NCI-H2227 (cell line): ENCODE results near the gene FBXO28.
"Not testable (repeated sequence)": the region's sequence is repeated elsewhere in the genome, so short reads cannot be mapped to it uniquely, and the experiment has no call there.

Experiments used
- DNase-seq: peaks from one replicate; lab custom pipeline; 2025; ENCODE audit not compliant: unreplicated experiment; lab: John Stamatoyannopoulos, UW

Gene FBXO28, protein sequence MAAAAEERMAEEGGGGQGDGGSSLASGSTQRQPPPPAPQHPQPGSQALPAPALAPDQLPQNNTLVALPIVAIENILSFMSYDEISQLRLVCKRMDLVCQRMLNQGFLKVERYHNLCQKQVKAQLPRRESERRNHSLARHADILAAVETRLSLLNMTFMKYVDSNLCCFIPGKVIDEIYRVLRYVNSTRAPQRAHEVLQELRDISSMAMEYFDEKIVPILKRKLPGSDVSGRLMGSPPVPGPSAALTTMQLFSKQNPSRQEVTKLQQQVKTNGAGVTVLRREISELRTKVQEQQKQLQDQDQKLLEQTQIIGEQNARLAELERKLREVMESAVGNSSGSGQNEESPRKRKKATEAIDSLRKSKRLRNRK

DNA sequence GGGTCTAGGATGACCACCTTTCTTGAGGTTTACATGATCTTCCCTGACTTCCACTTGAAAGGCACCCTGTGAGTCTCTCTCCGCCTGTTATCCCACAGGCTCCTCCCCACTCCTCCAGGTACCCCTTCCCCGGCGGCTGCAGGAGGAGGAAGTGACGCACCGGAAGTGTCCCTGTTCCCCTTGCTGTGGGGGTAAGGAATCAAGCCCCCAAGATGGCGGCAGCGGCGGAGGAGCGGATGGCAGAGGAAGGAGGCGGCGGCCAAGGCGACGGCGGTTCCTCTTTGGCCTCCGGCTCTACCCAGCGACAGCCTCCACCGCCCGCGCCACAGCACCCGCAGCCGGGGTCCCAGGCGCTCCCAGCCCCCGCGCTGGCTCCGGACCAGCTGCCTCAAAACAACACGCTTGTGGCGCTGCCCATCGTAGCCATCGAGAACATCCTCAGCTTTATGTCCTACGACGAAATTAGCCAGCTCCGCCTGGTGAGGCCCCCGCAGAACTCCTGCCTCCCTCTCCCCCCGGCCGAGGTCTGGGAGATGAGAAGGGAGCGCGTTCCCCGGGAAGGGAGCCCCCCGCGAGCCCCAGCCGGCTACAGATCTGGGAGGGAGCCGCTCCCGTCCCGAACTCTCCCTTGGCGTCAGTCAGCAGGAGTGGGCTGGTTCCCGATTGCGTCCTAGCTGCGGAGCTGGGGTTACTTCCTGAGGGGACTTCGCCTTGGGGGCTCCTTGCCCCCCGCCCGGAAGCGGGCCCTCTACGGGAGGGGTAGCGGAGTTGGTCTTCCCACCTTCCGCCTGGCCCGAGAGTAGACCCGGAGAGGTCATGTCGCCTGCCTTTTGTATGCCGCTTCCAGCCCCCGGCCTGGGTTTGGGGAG lies at the start of gene FBXO28:
TSS of gene FBXO28 (plus strand) at position 194 of the 869 bp plus-strand sequence. CDS start at position 213, 19 bp downstream.
- peak; percentile 96 for DNase-seq

DNA sequence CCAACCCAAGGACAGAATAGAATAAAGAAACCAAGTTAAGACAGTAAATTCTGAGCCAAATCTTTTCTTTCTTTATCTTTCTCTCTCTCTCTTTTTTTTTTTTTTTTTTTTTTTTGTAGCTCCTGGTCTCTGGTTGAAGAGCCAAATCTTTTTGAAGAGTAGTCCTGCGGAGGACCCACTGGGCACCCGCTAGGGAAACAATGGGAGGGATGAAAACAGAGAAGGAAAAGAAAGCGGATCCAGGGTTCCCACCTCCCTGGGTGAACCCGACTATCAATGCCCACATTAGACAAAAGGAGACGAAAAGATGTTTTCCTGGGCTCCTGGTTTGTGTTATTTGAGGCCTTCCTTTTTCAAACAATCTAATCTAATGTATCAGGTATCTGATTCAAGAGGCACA lies 49.8 kb upstream of the FBXO28 start:
- no peak for DNase-seq

DNA sequence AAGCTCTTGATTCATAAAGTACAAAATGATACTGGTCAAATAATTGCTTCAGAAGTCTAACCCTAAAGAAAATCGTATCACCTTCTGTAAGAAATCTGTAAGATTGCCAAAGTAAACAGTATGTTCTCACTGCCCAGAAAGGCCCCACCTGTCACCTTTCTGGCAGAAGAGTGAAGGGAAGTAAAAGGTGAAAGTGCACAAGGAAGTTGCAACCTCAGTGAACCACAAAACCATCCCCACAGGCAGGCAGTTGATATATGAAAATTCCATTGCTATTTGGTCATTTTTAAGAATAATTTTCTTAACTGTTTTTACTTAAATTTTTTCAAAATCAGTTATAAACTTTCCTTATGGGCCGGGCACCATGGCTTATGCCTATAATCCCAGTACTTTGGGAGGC lies 48.5 kb upstream of the FBXO28 start:
- DNase-seq = no peak

DNA sequence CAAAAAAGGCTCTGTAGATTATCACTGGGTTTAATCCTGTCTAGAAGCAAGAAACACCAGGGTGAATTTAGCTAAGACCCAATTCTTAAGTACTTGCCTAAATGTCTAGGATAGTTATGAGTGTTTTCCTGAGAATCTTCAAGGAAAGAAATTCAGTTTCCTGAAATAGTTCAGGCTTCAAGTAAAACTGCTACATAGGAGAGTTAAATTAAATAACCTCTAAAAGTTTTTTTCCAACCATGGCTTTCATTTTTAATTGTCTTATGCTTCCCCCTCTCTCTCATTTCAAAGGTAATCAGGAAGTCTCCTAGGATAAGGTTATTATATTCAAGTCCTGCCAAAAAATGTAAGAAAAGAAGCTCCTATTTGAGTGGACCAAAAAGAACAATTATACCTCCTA lies 46.7 kb upstream of the FBXO28 start:
- no peak for DNase-seq

DNA sequence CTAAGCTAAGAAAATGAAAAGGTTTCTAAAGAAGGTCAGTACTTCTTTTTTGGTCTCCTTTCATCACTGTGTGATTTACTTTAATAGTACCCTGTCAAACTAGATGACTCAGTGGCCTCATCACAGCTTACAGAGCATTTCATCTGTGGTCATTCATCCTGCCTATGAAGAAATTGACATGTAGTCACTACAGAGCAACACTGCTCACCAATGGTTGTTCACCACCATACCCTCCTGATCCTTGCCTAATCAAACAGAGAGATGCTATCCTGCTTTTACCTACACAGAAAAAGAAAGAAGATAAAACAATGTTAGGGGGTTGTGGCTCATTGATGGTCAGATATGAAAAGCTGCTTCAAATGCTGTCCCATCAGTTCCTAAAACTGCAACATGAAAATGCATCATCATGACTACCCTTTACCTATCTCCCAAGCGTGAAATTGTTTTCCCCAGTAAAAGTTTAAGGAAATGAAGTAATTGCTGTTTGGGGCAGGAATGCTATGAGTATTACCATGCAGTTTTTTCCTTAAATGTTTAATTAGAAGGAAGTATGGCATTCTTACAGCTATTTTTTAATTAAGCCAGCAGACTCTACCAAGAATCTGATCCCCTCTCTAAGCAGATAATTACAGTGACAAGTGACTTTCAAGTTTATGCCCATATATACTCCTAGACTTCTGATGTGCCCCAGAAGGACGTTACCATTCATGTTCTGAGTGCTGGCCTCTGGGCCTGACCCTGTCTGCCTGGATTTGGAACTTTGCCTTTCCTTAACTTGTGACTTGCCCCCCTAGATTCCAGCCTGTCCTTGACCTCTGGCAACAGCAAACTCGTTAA lies 46.1 kb upstream of the FBXO28 start:
- peak; percentile 60 for DNase-seq

DNA sequence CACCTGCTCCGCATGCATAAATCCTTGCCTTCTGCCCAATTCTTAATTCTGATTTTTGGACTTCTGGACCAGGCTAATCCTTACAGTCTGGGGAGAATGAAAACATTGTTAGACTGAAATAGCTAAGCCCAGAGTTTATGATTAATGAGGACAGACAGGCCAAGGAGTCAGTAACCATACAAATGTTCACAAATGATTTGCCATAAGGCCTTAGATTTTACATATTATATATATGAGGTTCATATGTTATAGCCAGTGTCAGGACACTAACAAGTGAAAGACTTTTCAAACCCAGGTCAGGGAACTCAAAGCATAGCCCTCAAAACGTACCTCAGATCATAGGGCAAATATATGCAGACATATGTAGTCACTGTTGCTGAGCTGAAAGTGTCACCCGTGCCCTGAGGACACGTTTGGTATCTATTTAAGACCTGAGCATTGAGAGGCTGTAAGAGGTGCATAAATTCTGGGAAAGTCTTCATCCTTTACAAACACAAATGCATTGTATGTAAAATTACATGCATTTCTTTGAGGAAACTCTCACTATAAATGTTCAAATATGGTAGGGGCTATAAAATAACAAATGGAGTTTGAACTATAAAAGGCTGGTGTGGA lies 45.3 kb upstream of the FBXO28 start:
- DNase-seq = no peak

DNA sequence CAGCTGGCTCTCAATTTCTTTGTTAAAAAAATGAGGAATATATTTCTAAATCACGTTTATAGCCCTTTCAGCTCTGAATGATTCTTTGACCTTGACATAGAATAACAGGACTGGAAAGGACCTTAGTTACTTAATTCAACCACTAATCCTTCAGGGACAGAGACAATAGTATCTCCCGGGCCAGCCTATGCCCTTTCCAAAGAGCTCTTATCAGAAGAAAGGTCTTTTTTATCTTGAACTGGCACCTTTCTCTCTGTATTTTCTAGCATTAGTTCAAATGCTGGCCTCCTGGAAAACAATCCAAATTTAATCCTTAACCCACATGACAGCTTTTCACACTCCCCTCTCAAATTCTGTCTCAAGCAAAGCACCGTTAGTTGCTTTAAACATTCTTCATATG lies 44.8 kb upstream of the FBXO28 start:
- no peak for DNase-seq

DNA sequence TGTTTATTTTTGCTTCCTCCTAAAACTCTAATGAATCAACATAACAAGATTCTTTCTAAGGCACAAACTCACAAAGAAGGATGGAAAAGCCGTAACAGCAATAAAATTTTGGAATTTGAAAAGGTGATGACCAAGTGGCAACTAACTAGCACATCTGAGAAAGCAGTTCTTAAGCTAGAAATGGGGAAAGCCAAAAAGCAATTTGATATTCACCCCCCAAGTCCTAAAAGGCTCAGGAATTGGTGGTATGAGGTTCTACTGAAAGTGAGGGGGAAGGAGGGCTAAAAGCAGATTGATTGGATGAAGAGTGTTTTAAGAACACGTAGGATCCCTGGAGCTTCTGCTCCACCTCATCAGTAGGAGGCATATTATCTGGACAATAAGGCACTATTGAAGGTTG lies 43.4 kb upstream of the FBXO28 start:
- no peak for DNase-seq

DNA sequence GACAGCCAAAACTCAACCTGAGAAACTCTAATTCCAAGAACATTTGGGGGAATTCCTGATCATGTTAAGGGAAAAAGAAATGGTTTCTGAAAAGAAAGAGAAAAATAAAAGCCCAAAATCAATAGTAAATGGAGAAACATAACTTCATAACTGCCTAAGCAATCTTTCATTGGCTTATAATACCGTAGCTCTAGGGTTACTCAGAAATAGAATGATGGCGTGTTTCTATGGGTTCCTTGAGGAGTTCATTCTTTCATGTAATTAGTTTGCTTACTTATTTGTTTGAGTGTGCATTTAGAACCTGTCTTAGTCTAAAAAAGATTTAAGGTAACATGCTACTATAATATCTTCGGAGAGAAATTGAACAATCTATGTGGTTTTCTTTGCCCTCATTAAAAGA lies 37.5 kb upstream of the FBXO28 start:
- DNase-seq = no peak

DNA sequence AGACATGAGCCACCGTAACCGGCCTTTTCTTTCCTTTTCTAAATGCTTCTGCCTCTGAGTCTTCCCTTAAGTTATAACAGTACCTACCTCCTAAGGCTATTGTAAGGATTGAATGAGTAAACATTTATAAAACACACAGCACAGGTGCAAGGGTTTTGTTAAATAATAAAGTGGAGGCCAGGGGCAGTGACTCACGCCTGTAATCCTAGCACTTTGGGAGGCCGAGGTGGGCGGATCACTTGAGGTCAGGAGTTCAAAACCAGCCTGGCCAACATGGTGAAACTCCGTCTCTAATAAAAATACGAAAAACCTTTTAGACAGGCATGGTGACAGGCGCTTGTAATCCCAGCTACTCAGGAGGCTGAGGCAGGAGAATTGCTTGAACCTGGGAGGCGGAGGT lies 34.3 kb upstream of the FBXO28 start:
- DNase-seq = not testable (repeated sequence)

DNA sequence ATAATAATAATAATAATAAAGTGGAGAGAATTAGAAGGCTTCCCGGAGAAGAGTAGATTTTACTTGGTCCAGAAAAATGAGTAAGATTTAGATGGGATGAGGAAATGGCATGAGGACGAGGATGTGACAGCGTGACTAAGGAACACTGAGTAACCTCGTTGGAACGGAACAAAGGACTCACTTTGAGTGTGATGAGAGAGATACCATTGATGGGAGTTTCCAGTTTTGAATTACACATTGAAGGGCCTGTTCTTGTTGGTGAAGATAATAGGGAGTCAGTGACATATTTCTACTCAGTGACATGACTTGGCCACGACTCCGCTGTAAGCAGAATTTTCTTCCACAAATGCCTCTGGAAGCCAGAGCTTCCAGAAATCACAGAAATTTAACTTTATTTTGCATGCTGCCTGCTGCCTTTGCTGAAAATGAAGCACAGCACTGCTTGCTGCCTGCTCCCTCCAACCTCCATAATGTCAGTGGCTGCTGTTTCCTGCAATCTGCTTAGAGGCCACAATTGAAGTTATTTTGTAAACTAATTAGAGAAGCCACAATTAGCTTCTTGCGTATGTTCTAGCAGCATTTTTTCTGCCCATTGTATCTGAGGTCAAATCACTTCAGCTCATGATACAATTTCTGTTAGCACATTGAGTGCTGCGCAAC lies 33.7 kb upstream of the FBXO28 start:
- DNase-seq = no peak

DNA sequence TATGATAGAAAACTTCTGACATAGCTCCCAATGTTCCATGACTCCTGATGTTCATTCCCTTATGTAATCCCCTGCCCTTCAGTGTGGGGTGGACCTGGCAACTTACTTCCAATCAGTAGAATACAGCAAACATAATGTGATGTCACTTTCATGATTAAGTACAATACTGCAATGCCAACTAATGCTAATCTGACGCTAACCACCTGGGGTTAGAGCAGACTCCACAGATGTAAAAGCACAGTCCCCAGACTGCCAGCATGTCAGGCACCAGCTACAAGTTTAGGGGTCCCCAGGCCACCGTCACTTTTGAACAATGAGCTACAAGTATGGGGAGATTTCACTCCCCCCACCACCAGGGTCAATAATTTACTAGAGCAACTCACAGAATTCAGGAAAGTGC lies 32.3 kb upstream of the FBXO28 start:
- no peak for DNase-seq

DNA sequence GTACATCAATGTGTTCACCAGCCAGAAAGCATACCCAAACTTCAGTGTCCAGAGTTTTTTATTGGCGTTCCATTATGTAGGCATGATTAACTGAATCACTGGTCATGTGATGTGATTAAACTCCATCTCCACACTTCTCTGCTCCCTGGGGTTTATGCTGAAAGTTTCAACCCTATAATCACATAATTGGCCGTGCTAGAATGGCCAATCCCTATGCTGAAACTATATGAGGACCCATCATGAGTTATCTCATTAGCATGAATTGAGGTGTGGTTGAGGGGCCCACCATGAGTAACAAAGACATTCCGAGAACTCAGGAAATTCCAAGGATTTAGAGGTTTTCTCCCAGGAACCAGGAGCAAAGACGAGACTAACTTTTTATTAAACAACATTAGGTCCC lies 31.8 kb upstream of the FBXO28 start:
- no peak for DNase-seq

DNA sequence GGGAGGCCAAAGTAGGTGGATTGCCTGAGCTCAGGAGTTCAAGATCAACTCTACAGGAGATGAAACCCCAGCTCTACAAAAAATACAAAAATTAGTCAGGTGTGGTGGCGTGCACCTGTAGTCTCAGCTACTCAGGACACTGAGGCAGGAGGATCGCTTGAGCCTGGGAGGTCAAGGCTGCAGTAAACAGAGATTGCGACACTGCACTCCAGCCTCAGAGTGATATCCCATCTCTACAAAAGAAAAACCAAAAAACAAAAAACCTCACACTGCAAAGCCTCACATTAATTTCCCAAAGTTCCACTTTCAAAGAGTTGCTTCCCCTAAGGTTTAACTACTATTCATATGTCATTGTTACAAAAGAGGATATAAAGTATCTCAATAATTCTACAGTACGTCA lies 29.0 kb upstream of the FBXO28 start:
- DNase-seq = no peak

DNA sequence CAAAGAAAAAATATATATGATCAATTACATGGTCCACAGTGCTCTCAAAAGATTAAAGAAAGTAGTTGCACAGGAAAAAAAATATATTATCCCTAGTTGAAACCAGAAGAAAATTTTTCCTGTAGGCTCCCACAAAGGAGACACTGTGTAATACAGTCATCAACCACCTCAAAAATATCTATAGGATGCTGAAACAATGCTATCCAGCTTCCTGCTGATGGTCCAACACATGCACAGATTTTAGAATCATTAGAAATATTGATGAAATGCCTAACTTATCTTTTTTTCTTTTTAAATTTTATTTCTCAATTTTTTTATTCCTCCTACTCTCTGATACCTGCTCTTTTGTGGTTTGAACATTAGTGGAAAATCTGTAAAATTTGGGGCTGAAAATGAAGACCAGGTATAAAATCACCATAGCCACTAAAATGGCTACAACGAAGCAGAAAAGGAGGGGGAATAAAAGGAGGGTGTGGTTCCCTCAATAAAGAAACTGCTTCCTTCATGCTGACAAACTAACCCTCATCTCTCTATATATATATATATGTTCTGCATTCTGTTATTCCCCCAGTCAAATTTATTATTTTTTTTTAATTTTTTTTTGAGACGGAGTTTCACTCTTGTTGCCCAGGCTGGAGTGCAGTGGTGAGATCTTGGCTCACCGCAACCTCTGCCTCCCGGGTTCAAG lies 28.3 kb upstream of the FBXO28 start:
- DNase-seq = no peak

DNA sequence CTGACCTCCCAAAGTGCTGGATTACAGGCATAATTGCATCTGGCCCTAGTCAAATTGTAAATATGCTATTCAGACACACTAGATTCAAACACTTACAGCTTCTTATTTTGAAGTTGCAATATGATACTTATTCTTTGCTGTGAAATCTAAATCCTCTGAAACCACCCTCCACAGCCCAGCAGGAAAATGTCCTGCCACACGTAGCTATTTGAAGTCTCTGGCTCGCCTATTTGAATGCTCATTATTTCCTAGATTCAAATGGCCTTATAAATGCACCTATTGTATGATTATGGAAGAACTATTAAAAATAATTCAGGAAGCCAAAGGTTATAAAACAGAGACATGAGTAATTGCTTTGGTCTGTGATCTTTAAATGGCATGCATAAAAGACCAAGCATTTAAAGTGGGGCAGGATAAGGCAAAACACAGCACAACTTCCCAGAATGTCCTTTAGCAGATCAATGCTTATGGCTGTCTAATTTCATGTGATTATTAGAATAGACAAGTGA lies 26.6 kb upstream of the FBXO28 start:
- peak; percentile 20 for DNase-seq

DNA sequence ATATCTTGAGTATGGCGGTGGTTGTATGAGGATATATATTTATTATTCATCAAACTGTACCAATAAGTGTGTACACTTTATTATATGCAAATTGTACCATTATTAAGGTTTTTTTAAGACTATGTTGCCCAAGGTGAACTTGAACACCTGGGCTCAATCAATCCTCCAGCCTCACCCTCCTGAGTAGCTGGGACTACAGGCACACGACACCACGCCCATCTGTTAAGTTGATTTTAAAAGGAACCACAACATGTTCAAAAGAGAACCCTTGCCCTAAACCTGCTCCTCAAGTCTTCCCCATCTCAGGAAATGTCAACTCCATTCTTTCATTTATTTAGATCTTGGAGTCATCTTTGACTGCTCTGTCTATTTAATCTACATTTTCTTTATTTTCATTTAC lies 24.3 kb upstream of the FBXO28 start:
- no peak for DNase-seq

DNA sequence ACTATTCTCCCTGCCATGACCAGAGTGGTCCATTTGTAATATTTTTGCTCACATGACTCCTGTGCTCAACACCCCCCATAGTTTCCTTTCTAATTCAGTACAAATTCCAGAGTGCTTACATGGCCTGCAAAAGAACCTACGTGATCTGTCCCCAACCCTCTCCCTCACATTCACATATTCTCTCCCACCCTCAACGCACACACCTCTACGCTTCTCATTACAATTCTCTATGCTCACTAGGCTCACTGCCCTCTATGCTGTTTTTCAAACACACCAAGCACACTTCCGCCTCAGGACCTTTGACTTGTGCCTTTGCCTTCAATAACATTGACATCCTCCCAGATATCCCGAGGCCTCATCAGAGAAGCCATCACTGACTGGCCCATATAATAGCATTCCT lies 23.8 kb upstream of the FBXO28 start:
- no peak for DNase-seq

DNA sequence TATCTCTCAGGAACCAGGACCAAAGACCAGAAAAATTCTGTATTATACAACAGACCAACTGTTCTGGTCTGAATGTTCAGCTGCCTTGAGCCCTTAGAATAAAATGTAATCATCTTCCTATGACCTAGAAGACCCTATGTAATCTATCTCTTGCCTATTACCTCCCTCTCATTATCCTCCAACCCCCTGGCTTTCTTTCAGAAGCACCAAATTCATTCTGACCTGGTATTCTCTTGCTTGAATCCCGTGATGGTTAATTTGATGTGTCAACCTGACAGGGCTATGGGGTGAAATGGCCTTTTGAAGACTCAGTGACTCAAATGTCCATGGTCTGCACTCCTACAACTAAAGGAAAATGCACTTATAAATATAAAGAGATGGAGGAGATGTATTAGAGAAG lies 21.8 kb upstream of the FBXO28 start:
- DNase-seq = no peak

DNA sequence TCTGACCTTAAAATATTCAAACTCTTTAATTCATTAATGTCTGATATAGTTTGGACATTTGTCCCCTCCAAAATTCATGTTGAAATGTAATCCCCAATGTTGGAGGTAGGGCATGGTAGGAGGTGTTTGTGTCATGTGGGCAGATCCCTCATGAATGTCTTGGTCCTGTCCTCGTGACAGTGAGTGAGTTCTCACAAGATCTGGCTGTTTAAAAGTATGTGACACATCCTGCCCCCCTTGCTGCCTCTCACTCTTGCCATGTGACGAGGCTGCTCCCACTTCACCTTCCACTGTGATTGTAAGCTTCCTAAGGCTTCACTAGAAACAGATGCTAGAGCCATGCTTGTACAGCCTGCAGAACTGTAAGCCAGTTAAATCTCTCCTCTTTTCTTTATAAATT lies 21.3 kb upstream of the FBXO28 start:
- no peak for DNase-seq
